HepG2 (cell line): ENCODE results near the gene ACTR3. TPM values are rescaled to one million over a fixed set of nuclear protein-coding genes. Genes with fewer than 3 reads are reported as not detected.
A peak's percentile ranks its signal among the peaks of the same experiment; 100 is the strongest.

Source experiments
- ATAC-seq: fragments of 200-7000 bp; cut with Tn5 transposase; 3 replicates; pipeline ENCODE4 v1.9.1; 2020; ENCODE audit warnings: mild to moderate bottlenecking, moderate library complexity
- BruUV-seq: library from RNA; stranded (reverse); fragments of 400-500 nt; replicated peaks from 2 replicates; lab custom pipeline; 2021; lab: Mats Ljungman, UMichigan
- CTCF ChIA-PET: fragments of 300-600 bp; formaldehyde crosslinking; extraction: SDS; loops from one replicate; lab custom pipeline; 2021; ENCODE audit warnings: low total read pairs, inconsistent platforms, low intra/inter-chr PET ratio; lab: Yijun Ruan, JAX
- POLR2A ChIA-PET: fragments of 350-600 bp; sonication (Branson Sonifier 250); formaldehyde crosslinking; loops from one replicate; lab custom pipeline; 2020; ENCODE audit warnings: antibody characterized with exemption, inconsistent platforms; lab: Yijun Ruan, JAX
- DNase-seq: peaks from one replicate; pipeline ENCODE4 v3.0.0-alpha.2; 2015; ENCODE audit warnings: low spot score
- FAIRE-seq: peaks from 3 replicates; lab custom pipeline; 2011; peaks lifted over from hg19 to GRCh38; lab: Jason Lieb, UNC
- H2AFZ ChIP-seq: one replicate; pipeline ENCODE4 v1.6.1; 2011; ENCODE audit warnings: low read length, inconsistent platforms
- H3K27ac ChIP-seq: fragments of 300-600 bp; 3 replicates; pipeline ENCODE4 v1.8.0; 2011; ENCODE audit warnings: mixed run types, mild to moderate bottlenecking, mixed read lengths, low read length, inconsistent platforms; ENCODE audit not compliant: insufficient read depth; ENCODE audit errors: extremely low read length
- H3K27me3 ChIP-seq, 2 experiments: fragments of 200-600 bp in 1 of 2; 2 replicates in 1 of 2; 3 replicates in 1 of 2; pipeline versions ENCODE4 v1.6.0 to v1.8.0; 2011; ENCODE audit warnings: low read length in 2 of 2, mild to moderate bottlenecking in 2 of 2, moderate library complexity in 2 of 2, inconsistent platforms in 1 of 2; ENCODE audit not compliant: insufficient read depth in 2 of 2, control insufficient read depth in 1 of 2
- H3K36me3 ChIP-seq, 2 experiments: fragments of 200-600 bp in 1 of 2; replicated peaks in 1 of 2; 2 replicates in 1 of 2; 3 replicates in 1 of 2; pipeline versions ENCODE4 v1.5.1 to v1.8.0; 2011; ENCODE audit warnings: low read length in 2 of 2, inconsistent platforms in 1 of 2; ENCODE audit not compliant: insufficient read depth in 2 of 2, control insufficient read depth in 1 of 2
- H3K4me1 ChIP-seq: 2 replicates; pipeline ENCODE4 v1.5.1; 2012; ENCODE audit warnings: low read length, inconsistent platforms; ENCODE audit not compliant: insufficient read depth
- H3K4me2 ChIP-seq: 2 replicates; pipeline ENCODE4 v1.6.0; 2011; ENCODE audit warnings: low read depth, low read length, inconsistent platforms
- H3K4me3 ChIP-seq, 3 experiments: fragments of 200-600 bp in 1 of 3; sonication (generic), shearing (Covaris generic) in 1 of 3; replicated peaks in 1 of 3; 2 replicates each; pipeline ENCODE4 v1.5.1; 2011 to 2016; ENCODE audit warnings: low read length in 3 of 3, inconsistent platforms in 2 of 3, low read depth in 2 of 3, mild to moderate bottlenecking in 2 of 3, control low read depth in 1 of 3, mixed read lengths in 1 of 3; ENCODE audit not compliant: insufficient read depth in 1 of 3
- H3K79me2 ChIP-seq: one replicate; pipeline ENCODE4 v1.6.1; 2011; ENCODE audit warnings: low read length, inconsistent platforms; ENCODE audit not compliant: insufficient read depth
- H3K9ac ChIP-seq: 2 replicates; pipeline ENCODE4 v1.6.0; 2011; ENCODE audit warnings: mild to moderate bottlenecking, low read depth, low read length, inconsistent platforms; ENCODE audit not compliant: insufficient read depth
- H3K9me3 ChIP-seq: 2 replicates; pipeline ENCODE4 v1.5.1; 2012; ENCODE audit warnings: mild to moderate bottlenecking, low read length
- H4K20me1 ChIP-seq: 2 replicates; pipeline ENCODE4 v1.6.0; 2011; ENCODE audit warnings: inconsistent platforms, mild to moderate bottlenecking, low read length, moderate library complexity; ENCODE audit not compliant: insufficient read depth
- FOXP1 ChIP-seq, 2 experiments: fragments of 450-650 bp in 1 of 2; IDR thresholded peaks; 2 replicates each; pipeline ENCODE4 v1.6.1; 2017 to 2018; ENCODE audit warnings: antibody characterized with exemption in 1 of 2
- HMGA1 ChIP-seq: sonication (generic); formaldehyde crosslinking; conservative IDR thresholded peaks from 2 replicates; pipeline ENCODE4 v1.4.0; 2020; ENCODE audit warnings: missing genetic modification reagents
- POLR2AphosphoS2 ChIP-seq: IDR thresholded peaks from 2 replicates; pipeline ENCODE4 v1.6.1; 2011; ENCODE audit warnings: low read depth, low read length, improper control_type of control experiment
- PPARG ChIP-seq: conservative IDR thresholded peaks from 2 replicates; pipeline ENCODE4 v1.6.1; 2016; ENCODE audit warnings: missing biosample characterization, missing genetic modification reagents
- SIN3A ChIP-seq: IDR thresholded peaks from 2 replicates; pipeline ENCODE4 v1.6.1; 2011; ENCODE audit warnings: low read depth, mild to moderate bottlenecking, control low read depth, low read length, borderline replicate concordance
- THAP11 ChIP-seq: IDR thresholded peaks from 2 replicates; pipeline ENCODE4 v1.6.1; 2016; ENCODE audit warnings: missing biosample characterization, missing genetic modification reagents
- TIGD3 ChIP-seq: sonication (generic); formaldehyde crosslinking; IDR thresholded peaks from 2 replicates; pipeline ENCODE4 v1.5.1; 2020; ENCODE audit warnings: mild to moderate bottlenecking, missing genetic modification reagents, borderline replicate concordance
- TRIM24 ChIP-seq: sonication (generic); formaldehyde crosslinking; IDR thresholded peaks from 2 replicates; pipeline ENCODE4 v1.8.0; 2022; ENCODE audit warnings: mild to moderate bottlenecking, missing genetic modification reagents
- TSC22D2 ChIP-seq: sonication (generic); formaldehyde crosslinking; IDR thresholded peaks from 2 replicates; pipeline ENCODE4 v1.5.1; 2020; ENCODE audit warnings: missing genetic modification reagents, mild to moderate bottlenecking, borderline replicate concordance
- ZNF331 ChIP-seq: sonication (generic); formaldehyde crosslinking; IDR thresholded peaks from 2 replicates; pipeline ENCODE4 v1.4.0; 2020; ENCODE audit warnings: missing genetic modification reagents
- ZNF484 ChIP-seq: sonication (generic); formaldehyde crosslinking; IDR thresholded peaks from 2 replicates; pipeline ENCODE4 v1.5.1; 2020; ENCODE audit warnings: mild to moderate bottlenecking, low read depth, missing genetic modification reagents, borderline replicate concordance
- ZNF580 ChIP-seq: IDR thresholded peaks from 2 replicates; pipeline ENCODE4 v1.6.1; 2016; ENCODE audit warnings: low read depth, borderline replicate concordance
- ZNF672 ChIP-seq: sonication (generic); formaldehyde crosslinking; IDR thresholded peaks from 2 replicates; pipeline ENCODE4 v1.8.1; 2022; ENCODE audit warnings: missing genetic modification reagents
- ZNF792 ChIP-seq: IDR thresholded peaks from 2 replicates; pipeline ENCODE4 v1.6.1; 2016
- ZNF878 ChIP-seq: sonication (generic); formaldehyde crosslinking; IDR thresholded peaks from 2 replicates; pipeline ENCODE4 v1.8.1; 2023; ENCODE audit warnings: mild to moderate bottlenecking, missing genetic modification reagents, moderate library complexity
- ZSCAN30 ChIP-seq: sonication (generic); formaldehyde crosslinking; IDR thresholded peaks from 2 replicates; pipeline ENCODE4 v1.5.0; 2020; ENCODE audit warnings: mild to moderate bottlenecking, missing genetic modification reagents
- WGBS: methylation state at CpG from one replicate; pipeline ENCODE4 v1.1.6; 2017; ENCODE audit warnings: low lambda C conversion rate; 5-methylcytosine and 5-hydroxymethylcytosine counted together
- in situ Hi-C: cut with HindIII; loops from 2 replicates; pipeline ENCODE4 v1.10.0; 2017; ENCODE audit warnings: low pct_unique_long_range_greater_than_20kb; ENCODE audit not compliant: extremely low pct_ligation_motif_present
- intact Hi-C: fragments of 100-400 bp; cut with micrococcal nuclease; formaldehyde crosslinking; loops from one replicate; pipeline ENCODE4 v1.10.0; 2022; ENCODE audit not compliant: unreplicated experiment
- polyA plus RNA-seq, 8 experiments: library from polyadenylated mRNA; depleted of rRNA in 3 of 8; stranded (reverse) in 7 of 8; unstranded in 1 of 8; fragments of >200 nt; fragmentation: Illumina TruSeq in 4 of 8; extraction: Trizol in 4 of 8; gene quantifications; 2 replicates each; pipeline versions ENCODE4 v1.2.1 to v1.2.3, GENCODE V29; 2011 to 2016; ENCODE audit warnings: low read depth in 4 of 8, missing spikeins in 1 of 8, mixed read lengths in 1 of 8; ENCODE audit not compliant: insufficient read depth in 1 of 8
- total RNA-seq, 5 experiments: library from RNA; depleted of rRNA; stranded (reverse); fragments of >200 nt; fragmentation: Illumina TruSeq; extraction: Trizol; gene quantifications; 2 replicates each; pipeline ENCODE4 v1.2.3, GENCODE V29; 2016; ENCODE audit warnings: low read depth in 1 of 5
- TF ChIP-seq, protein P1 (sequence below): IDR thresholded peaks from 2 replicates; pipeline ENCODE4 v1.6.1; 2016; ENCODE audit warnings: missing genetic modification reagents, missing compliant biosample characterization
- TF ChIP-seq, protein P2 (sequence below): sonication (generic); formaldehyde crosslinking; IDR thresholded peaks from 2 replicates; pipeline ENCODE4 v1.5.0; 2020; ENCODE audit warnings: missing genetic modification reagents
- TF ChIP-seq, protein P3 (sequence below): sonication (generic); formaldehyde crosslinking; IDR thresholded peaks from 2 replicates; pipeline ENCODE4 v1.4.0; 2020; ENCODE audit warnings: missing genetic modification reagents

Gene ACTR3
- total and polyA plus RNA-seq, 2 of the 13 experiments (the other 11 are each of a cell fraction or from before 2014, with no cell fraction given) = 123 to 225 TPM

DNA sequence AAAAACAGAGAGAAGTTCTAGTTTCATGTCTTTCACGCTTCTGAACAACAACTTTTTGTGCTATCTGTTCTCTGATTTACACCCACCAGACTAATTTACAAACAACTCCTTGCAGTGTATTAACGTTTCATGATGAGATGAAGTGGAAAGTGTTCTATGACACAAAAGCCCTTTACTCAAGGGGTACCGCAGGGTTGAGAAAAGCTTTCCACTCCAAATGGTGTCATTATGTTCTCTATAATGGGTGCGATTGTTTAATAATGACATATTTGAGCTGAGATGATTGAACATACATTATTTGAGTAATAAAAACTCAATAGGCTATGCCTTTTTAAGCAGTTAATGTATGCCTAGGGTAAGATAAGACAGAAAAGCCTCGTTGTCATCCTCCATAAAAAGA, 76.3 kb downstream of the ACTR3 start (continued):
- no peak for TF ChIP-seq TIGD3 (CRISPR knock-in tag)
- TF ChIP-seq, all 625 proteins: peak for 5

- intact Hi-C loops (loop anchor here (5.0 kb wide), 1 partner anchor 210 kb away; the partner anchor contains the start of gene SLC35F5), in situ Hi-C loops (no loop called here)
- ChIA-PET POLR2A (interaction anchor here (6.0 kb wide), 1 partner anchor 11 kb away, joined by 103 read pairs; no protein-coding TSS in a partner anchor), CTCF (interaction anchor here (2.7 to 4.4 kb wide), 2 partner anchors 12 to 584 kb away, joined by 17 to 70 read pairs; no protein-coding TSS in a partner anchor)
- peak overlapping the region; percentile 44 for H3K4me2 ChIP-seq
- ATAC-seq (peak; percentile 82), DNase-seq (peak; percentile 85), FAIRE-seq (no peak)
- H3K4me1 ChIP-seq = peaks cover 39% of the 10 kb centered on the region
- no peaks in the 10 kb centered on the region for H3K27me3 ChIP-seq
- BruUV-seq = no TSS peak
- no peaks in the 10 kb centered on the region for H4K20me1 ChIP-seq
- H3K27ac ChIP-seq = peak overlapping the region; percentile 79
- peak overlapping the region; percentile 54 for H3K9ac ChIP-seq
- H3K9me3 ChIP-seq = no peaks in the 10 kb centered on the region
- 38% methylated on average over 5 of the region's 5 CpGs for WGBS
- H2AFZ ChIP-seq = no peak overlapping the region
- H3K4me3 ChIP-seq = no peak overlapping the region
- H3K79me2 ChIP-seq = no peaks in the 10 kb centered on the region
- no peaks in the 10 kb centered on the region for H3K36me3 ChIP-seq
- TF ChIP-seq FOXP1 (IDR thresholded peaks at IDR 0.05) (no peak), FOXP1 (CRISPR knock-in tag; IDR thresholded peaks at IDR 0.05) (0 out of 2 replicates have a peak, but pooled peaks have one; percentile 57), TRIM24 (no peak), ZNF331 (CRISPR knock-in tag) (peak; percentile 13; the same call in 1 of the 2 replicates), SIN3A (no peak), THAP11 (CRISPR knock-in tag) (peak; percentile 47; the same call in 1 of the 2 replicates), ZNF672 (CRISPR knock-in tag) (no peak), ZNF484 (CRISPR knock-in tag) (no peak), ZSCAN30 (CRISPR knock-in tag) (0 out of 2 replicates have a peak, but pooled peaks have one; percentile 34), TSC22D2 (CRISPR knock-in tag) (0 out of 2 replicates have a peak, but pooled peaks have one; percentile 22), ZNF580 (CRISPR knock-in tag) (no peak), ZNF792 (CRISPR knock-in tag) (no peak), PPARG (no peak), POLR2AphosphoS2 (no peak), ZNF878 (CRISPR knock-in tag) (0 out of 2 replicates have a peak, but pooled peaks have one; percentile 11), HMGA1 (no peak)
- TF ChIP-seq, protein P1, sequence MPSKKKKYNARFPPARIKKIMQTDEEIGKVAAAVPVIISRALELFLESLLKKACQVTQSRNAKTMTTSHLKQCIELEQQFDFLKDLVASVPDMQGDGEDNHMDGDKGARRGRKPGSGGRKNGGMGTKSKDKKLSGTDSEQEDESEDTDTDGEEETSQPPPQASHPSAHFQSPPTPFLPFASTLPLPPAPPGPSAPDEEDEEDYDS (CRISPR knock-in tag) = peak; percentile 52; the same call in 1 of the 2 replicates
- TF ChIP-seq, protein P2, sequence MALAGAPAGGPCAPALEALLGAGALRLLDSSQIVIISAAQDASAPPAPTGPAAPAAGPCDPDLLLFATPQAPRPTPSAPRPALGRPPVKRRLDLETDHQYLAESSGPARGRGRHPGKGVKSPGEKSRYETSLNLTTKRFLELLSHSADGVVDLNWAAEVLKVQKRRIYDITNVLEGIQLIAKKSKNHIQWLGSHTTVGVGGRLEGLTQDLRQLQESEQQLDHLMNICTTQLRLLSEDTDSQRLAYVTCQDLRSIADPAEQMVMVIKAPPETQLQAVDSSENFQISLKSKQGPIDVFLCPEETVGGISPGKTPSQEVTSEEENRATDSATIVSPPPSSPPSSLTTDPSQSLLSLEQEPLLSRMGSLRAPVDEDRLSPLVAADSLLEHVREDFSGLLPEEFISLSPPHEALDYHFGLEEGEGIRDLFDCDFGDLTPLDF = 0 out of 2 replicates have a peak, but pooled peaks have one; percentile 20
- TF ChIP-seq, protein P3, sequence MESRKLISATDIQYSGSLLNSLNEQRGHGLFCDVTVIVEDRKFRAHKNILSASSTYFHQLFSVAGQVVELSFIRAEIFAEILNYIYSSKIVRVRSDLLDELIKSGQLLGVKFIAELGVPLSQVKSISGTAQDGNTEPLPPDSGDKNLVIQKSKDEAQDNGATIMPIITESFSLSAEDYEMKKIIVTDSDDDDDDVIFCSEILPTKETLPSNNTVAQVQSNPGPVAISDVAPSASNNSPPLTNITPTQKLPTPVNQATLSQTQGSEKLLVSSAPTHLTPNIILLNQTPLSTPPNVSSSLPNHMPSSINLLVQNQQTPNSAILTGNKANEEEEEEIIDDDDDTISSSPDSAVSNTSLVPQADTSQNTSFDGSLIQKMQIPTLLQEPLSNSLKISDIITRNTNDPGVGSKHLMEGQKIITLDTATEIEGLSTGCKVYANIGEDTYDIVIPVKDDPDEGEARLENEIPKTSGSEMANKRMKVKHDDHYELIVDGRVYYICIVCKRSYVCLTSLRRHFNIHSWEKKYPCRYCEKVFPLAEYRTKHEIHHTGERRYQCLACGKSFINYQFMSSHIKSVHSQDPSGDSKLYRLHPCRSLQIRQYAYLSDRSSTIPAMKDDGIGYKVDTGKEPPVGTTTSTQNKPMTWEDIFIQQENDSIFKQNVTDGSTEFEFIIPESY (CRISPR knock-in tag) = peak; percentile 70; the same call in 1 of the 2 replicates
Observed at GRCh38 chr2:113966832-113967231, 76.9 kb downstream of the ACTR3 start.
